IMR-90 (cell line): Measurements from ENCODE around the gene TP63.

Source experiments
- CEBPB ChIP-seq: IDR thresholded peaks from 2 replicates; pipeline ENCODE4 v1.6.1; 2012; ENCODE audit warnings: low read depth, low read length, improper control_type of control experiment
- MAFK ChIP-seq: IDR thresholded peaks from 2 replicates; pipeline ENCODE4 v1.6.1; 2012; ENCODE audit warnings: low read depth, low read length, improper control_type of control experiment
- MAZ ChIP-seq: IDR thresholded peaks from 2 replicates; pipeline ENCODE4 v1.6.1; 2012; ENCODE audit warnings: low read depth, mild to moderate bottlenecking, low read length, improper control_type of control experiment, moderate library complexity, borderline replicate concordance
- MXI1 ChIP-seq: IDR thresholded peaks from 2 replicates; pipeline ENCODE4 v1.6.1; 2012; ENCODE audit warnings: low read depth, mild to moderate bottlenecking, low read length, moderate library complexity, borderline replicate concordance
- POLR2A ChIP-seq: IDR thresholded peaks from 2 replicates; pipeline ENCODE4 v1.6.1; 2012; ENCODE audit warnings: mild to moderate bottlenecking, low read depth, low read length
- RAD21 ChIP-seq: IDR thresholded peaks from 2 replicates; pipeline ENCODE4 v1.6.1; 2012; ENCODE audit warnings: low read length, improper control_type of control experiment
- RCOR1 ChIP-seq: IDR thresholded peaks from 2 replicates; pipeline ENCODE4 v1.6.1; 2012; ENCODE audit warnings: mild to moderate bottlenecking, low read length, improper control_type of control experiment; ENCODE audit not compliant: insufficient replicate concordance
- RFX5 ChIP-seq: IDR thresholded peaks from 2 replicates; pipeline ENCODE4 v1.8.0; 2012; ENCODE audit warnings: low read depth, mild to moderate bottlenecking, low read length, moderate library complexity
- SMC3 ChIP-seq: fragments of 150-350 bp; IDR thresholded peaks from 2 replicates; pipeline ENCODE4 v1.6.1; 2016; ENCODE audit warnings: low read depth, mild to moderate bottlenecking, antibody characterized with exemption, low read length, moderate library complexity
- TF ChIP-seq, protein P1 (sequence below): conservative IDR thresholded peaks from 2 replicates; pipeline ENCODE4 v1.5.1; 2012; ENCODE audit warnings: mild to moderate bottlenecking, low read depth, low read length, improper control_type of control experiment
- TF ChIP-seq, protein P2 (sequence below): fragments of 150-350 bp; IDR thresholded peaks from 2 replicates; pipeline ENCODE4 v1.6.1; 2017; ENCODE audit warnings: mild to moderate bottlenecking, antibody characterized with exemption, low read length, low read depth
- TF ChIP-seq, protein P3 (sequence below): fragments of 150-350 bp; IDR thresholded peaks from 2 replicates; pipeline ENCODE4 v1.6.1; 2016; ENCODE audit warnings: low read depth, mild to moderate bottlenecking, low read length, moderate library complexity, borderline replicate concordance

DNA sequence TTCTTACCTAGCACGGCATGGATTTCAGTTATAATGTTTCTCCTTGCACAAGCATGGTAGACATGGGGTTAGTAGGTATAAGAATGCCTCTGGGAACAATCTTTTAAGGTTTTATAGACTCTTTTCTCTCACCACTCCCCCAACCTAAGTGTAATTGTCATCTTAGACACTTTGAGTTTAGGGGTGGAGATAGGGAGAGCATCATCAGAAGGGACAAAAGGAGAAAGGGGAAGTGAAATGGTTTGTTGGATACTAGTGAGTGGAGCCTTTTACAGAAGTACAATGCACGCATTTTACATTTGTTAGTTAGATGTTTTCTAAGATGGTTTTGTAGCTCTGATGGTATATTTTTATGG is 189.2 kb downstream of the TP63 start:
- no peak for TF ChIP-seq MXI1
- TF ChIP-seq, protein P1, sequence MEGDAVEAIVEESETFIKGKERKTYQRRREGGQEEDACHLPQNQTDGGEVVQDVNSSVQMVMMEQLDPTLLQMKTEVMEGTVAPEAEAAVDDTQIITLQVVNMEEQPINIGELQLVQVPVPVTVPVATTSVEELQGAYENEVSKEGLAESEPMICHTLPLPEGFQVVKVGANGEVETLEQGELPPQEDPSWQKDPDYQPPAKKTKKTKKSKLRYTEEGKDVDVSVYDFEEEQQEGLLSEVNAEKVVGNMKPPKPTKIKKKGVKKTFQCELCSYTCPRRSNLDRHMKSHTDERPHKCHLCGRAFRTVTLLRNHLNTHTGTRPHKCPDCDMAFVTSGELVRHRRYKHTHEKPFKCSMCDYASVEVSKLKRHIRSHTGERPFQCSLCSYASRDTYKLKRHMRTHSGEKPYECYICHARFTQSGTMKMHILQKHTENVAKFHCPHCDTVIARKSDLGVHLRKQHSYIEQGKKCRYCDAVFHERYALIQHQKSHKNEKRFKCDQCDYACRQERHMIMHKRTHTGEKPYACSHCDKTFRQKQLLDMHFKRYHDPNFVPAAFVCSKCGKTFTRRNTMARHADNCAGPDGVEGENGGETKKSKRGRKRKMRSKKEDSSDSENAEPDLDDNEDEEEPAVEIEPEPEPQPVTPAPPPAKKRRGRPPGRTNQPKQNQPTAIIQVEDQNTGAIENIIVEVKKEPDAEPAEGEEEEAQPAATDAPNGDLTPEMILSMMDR = no peak
- TF ChIP-seq MAFK = no peak
- no peak for TF ChIP-seq RAD21
- TF ChIP-seq CEBPB = no peak
- TF ChIP-seq POLR2A = no peak
- TF ChIP-seq, protein P2, sequence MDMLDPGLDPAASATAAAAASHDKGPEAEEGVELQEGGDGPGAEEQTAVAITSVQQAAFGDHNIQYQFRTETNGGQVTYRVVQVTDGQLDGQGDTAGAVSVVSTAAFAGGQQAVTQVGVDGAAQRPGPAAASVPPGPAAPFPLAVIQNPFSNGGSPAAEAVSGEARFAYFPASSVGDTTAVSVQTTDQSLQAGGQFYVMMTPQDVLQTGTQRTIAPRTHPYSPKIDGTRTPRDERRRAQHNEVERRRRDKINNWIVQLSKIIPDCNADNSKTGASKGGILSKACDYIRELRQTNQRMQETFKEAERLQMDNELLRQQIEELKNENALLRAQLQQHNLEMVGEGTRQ = no peak
- TF ChIP-seq, protein P3, sequence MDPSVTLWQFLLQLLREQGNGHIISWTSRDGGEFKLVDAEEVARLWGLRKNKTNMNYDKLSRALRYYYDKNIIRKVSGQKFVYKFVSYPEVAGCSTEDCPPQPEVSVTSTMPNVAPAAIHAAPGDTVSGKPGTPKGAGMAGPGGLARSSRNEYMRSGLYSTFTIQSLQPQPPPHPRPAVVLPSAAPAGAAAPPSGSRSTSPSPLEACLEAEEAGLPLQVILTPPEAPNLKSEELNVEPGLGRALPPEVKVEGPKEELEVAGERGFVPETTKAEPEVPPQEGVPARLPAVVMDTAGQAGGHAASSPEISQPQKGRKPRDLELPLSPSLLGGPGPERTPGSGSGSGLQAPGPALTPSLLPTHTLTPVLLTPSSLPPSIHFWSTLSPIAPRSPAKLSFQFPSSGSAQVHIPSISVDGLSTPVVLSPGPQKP = no peak
- no peak for TF ChIP-seq SMC3
- no peak for TF ChIP-seq RFX5
- TF ChIP-seq RCOR1 = no peak
- TF ChIP-seq MAZ = no peak
